B cell (primary cell): Measurements from ENCODE around the gene CD33. TPM values are rescaled to one million over a fixed set of nuclear protein-coding genes. Genes with fewer than 3 reads are reported as not detected.

Experiments used
- ATAC-seq: fragments of 200-7000 bp; cut with Tn5 transposase; one replicate; pipeline ENCODE4 v1.10.0; 2021; ENCODE audit warnings: low read depth, mild to moderate bottlenecking, moderate number of reproducible peaks, moderate library complexity
- CTCF ChIA-PET: fragments of 350-600 bp; sonication (Branson Sonifier 250); formaldehyde crosslinking; loops from one replicate; lab custom pipeline; 2021; ENCODE audit warnings: antibody characterized with exemption, inconsistent platforms; lab: Charles Lee
- POLR2A ChIA-PET: fragments of 350-600 bp; sonication (Branson Sonifier 250); formaldehyde crosslinking; loops from one replicate; lab custom pipeline; 2021; ENCODE audit warnings: antibody characterized with exemption; lab: Charles Lee
- DNase-seq: peaks from one replicate; pipeline ENCODE4 v3.0.0; 2013
- H2AFZ ChIP-seq: 2 replicates; pipeline ENCODE4 v1.6.1; 2012; ENCODE audit warnings: mild to moderate bottlenecking, low read depth, low read length; ENCODE audit not compliant: insufficient read depth, poor library complexity, severe bottlenecking
- H3K27ac ChIP-seq, 2 donors: 1 replicate in 1 of 2; 2 replicates in 1 of 2; pipeline ENCODE4 v1.5.1; 2012 to 2013; ENCODE audit warnings: low read length in 2 of 2, mild to moderate bottlenecking in 2 of 2, moderate library complexity in 1 of 2
- H3K27me3 ChIP-seq, 4 experiments: fragments of 200-600 bp in 1 of 4; sonication (generic) in 1 of 4; replicated peaks in 1 of 4; 1 replicate in 2 of 4; 2 replicates in 2 of 4; pipeline versions ENCODE4 v1.6.1 to v1.7.0; 2013 to 2016; ENCODE audit warnings: low read length in 3 of 4, mild to moderate bottlenecking in 2 of 4, mixed read lengths in 1 of 4, moderate library complexity in 1 of 4; ENCODE audit not compliant: insufficient read depth in 4 of 4, control insufficient read depth in 3 of 4; ENCODE audit errors: control extremely low read depth in 1 of 4
- H3K36me3 ChIP-seq, 2 experiments: replicated peaks in 1 of 2; 1 replicate in 1 of 2; 2 replicates in 1 of 2; pipeline versions ENCODE4 v1.6.1 to v1.7.1; 2013; ENCODE audit warnings: low read length in 1 of 2; ENCODE audit not compliant: insufficient read depth in 2 of 2, control insufficient read depth in 1 of 2; ENCODE audit errors: control extremely low read depth in 1 of 2, extremely low read depth in 1 of 2
- H3K4me1 ChIP-seq, 2 donors: fragments of 200-600 bp in 1 of 2; sonication (generic) in 1 of 2; 1 replicate in 1 of 2; 2 replicates in 1 of 2; pipeline versions ENCODE4 v1.5.1 to v1.6.1; 2013 to 2017; ENCODE audit warnings: low read length in 2 of 2; ENCODE audit not compliant: control insufficient read depth in 2 of 2, insufficient read depth in 2 of 2
- H3K4me2 ChIP-seq: replicated peaks from 2 replicates; pipeline ENCODE3; 2012; ENCODE audit warnings: mild to moderate bottlenecking, low read depth, low read length; ENCODE audit not compliant: poor library complexity, severe bottlenecking
- H3K4me3 ChIP-seq, 5 experiments: fragments of 200-600 bp in 1 of 5; sonication (generic) in 1 of 5; 1 replicate in 3 of 5; 2 replicates in 2 of 5; pipeline versions ENCODE4 v1.5.1 to v1.7.0; 2011 to 2016; ENCODE audit warnings: low read length in 4 of 5, mild to moderate bottlenecking in 4 of 5, low read depth in 2 of 5, control low read depth in 1 of 5, moderate library complexity in 1 of 5; ENCODE audit not compliant: insufficient read depth in 1 of 5; ENCODE audit errors: control extremely low read depth in 1 of 5, extremely low read depth in 1 of 5
- H3K79me2 ChIP-seq: fragments of 200-600 bp; sonication (generic); one replicate; pipeline ENCODE4 v1.6.0; 2016; ENCODE audit warnings: low read length; ENCODE audit not compliant: control insufficient read depth, insufficient read depth
- H3K9ac ChIP-seq: fragments of 200-600 bp; sonication (generic); 2 replicates; pipeline ENCODE4 v1.6.1; 2017; ENCODE audit warnings: mild to moderate bottlenecking, low read length, moderate library complexity
- H3K9me3 ChIP-seq, 3 donors: one replicate each; pipeline versions ENCODE4 v1.6.1 to v1.7.1; 2013; ENCODE audit warnings: low read length in 2 of 3; ENCODE audit not compliant: control insufficient read depth in 2 of 3, insufficient read depth in 1 of 3; ENCODE audit errors: control extremely low read depth in 1 of 3
- H4K20me1 ChIP-seq: 2 replicates; pipeline ENCODE4 v1.6.0; 2012; ENCODE audit warnings: mild to moderate bottlenecking, low read length; ENCODE audit not compliant: insufficient read depth, control insufficient read depth, poor library complexity, severe bottlenecking
- H3K27ac Mint-ChIP-seq: one replicate; pipeline ENCODE4 v1.8.0; 2021; ENCODE audit warnings: mixed read lengths
- H3K27me3 Mint-ChIP-seq: one replicate; pipeline ENCODE4 v1.8.0; 2021; ENCODE audit warnings: mixed read lengths
- H3K4me1 Mint-ChIP-seq: one replicate; pipeline ENCODE4 v1.8.0; 2021; ENCODE audit warnings: mixed read lengths
- H3K4me3 Mint-ChIP-seq: one replicate; pipeline ENCODE4 v1.8.0; 2021; ENCODE audit warnings: mixed read lengths
- H3K9me3 Mint-ChIP-seq: one replicate; pipeline ENCODE4 v1.8.0; 2022; ENCODE audit warnings: mixed read lengths; ENCODE audit not compliant: insufficient read depth
- EZH2 ChIP-seq: IDR thresholded peaks from 2 replicates; pipeline ENCODE4 v1.6.1; 2012; ENCODE audit warnings: borderline replicate concordance, low read depth, mild to moderate bottlenecking, moderate library complexity, low read length; ENCODE audit not compliant: insufficient read depth, poor library complexity, severe bottlenecking
- WGBS: methylation state at CpG from one replicate; pipeline ENCODE4 v1.1.5; 2013; ENCODE audit warnings: missing lambda C conversion rate; ENCODE audit not compliant: insufficient coverage; 5-methylcytosine and 5-hydroxymethylcytosine counted together
- intact Hi-C: fragments of 100-400 bp; cut with micrococcal nuclease; formaldehyde crosslinking; loops from one replicate; pipeline ENCODE4 v1.10.0; 2022
- polyA plus RNA-seq: library from polyadenylated mRNA; depleted of rRNA; stranded (reverse); fragments of >200 nt; gene quantifications from 2 replicates; pipeline ENCODE4 v1.2.3, GENCODE V29; 2012
- total RNA-seq, 2 donors: library from RNA; stranded (reverse); fragments of 120-200 nt in 1 of 2; gene quantifications; 1 replicate in 1 of 2; 2 replicates in 1 of 2; pipeline versions ENCODE4 v1.2.3 to v1.2.4, GENCODE V29; 2013 to 2022
- TF ChIP-seq, protein P1 (sequence below): fragments of 200-600 bp; IDR thresholded peaks from one replicate; pipeline ENCODE4 v1.8.0; 2022; ENCODE audit warnings: antibody characterized with exemption, mild to moderate bottlenecking

CD33 gene
- total and polyA plus RNA-seq, 2 donors (not counting 1 experiment from before 2014, with no cell fraction given): 1.3 TPM; not detected in 1

DNA sequence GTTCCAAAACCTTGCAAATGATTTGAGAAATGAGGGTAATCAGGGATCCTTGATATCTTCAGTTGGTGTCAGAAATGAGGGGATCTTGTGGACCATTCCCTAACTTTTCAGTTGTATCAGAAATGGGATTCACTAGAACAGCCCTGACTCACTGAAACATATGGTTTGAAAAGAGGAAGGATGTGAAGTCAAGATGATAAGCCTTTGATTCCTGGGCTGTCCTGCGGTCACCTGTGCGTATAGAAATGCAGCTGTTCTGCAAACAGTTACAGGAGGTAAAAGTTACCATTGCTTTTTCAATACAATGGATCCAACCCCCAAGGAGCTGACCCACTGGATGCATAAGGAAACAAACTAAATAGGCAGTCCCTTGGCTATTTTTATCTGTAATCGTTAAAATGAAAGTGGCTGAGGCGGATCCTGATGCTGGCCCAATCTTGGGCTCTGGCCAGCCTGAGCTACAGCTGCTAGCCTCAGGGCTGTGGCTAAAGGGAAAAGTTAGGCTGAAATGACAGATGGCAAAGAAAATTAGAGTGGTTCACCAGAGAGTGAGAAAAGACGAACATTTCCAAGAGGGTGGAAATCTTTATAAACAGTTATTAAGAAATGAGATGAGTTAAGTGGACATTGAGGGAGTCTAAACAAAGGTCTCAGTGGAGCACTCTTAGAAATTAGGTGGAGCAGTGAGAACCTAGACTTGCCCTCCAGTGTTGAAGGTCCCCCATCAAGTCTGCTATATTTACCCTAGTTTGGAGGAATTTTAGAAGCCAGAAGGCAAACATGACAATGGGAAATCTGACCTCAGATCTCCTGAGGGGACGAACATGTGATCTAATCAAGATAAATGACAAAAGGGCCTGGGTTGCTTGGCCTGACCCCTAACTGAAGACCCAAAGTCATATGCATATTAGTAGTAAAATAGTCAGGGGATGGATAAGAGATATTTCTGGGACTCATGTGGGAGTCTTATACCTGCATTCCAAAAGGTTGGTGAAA is 33.6 kb downstream of the CD33 start:
- H4K20me1 ChIP-seq: no peaks in the 10 kb centered on the region
- H3K4me1 ChIP-seq: peaks cover 0 to 3% of the 10 kb centered on the region in 2 donors
- H3K4me2 ChIP-seq: no peak overlapping the region
- ATAC-seq (no peak), DNase-seq (no peak)
- no peak overlapping the region for H3K9ac ChIP-seq
- TF ChIP-seq, protein P1, sequence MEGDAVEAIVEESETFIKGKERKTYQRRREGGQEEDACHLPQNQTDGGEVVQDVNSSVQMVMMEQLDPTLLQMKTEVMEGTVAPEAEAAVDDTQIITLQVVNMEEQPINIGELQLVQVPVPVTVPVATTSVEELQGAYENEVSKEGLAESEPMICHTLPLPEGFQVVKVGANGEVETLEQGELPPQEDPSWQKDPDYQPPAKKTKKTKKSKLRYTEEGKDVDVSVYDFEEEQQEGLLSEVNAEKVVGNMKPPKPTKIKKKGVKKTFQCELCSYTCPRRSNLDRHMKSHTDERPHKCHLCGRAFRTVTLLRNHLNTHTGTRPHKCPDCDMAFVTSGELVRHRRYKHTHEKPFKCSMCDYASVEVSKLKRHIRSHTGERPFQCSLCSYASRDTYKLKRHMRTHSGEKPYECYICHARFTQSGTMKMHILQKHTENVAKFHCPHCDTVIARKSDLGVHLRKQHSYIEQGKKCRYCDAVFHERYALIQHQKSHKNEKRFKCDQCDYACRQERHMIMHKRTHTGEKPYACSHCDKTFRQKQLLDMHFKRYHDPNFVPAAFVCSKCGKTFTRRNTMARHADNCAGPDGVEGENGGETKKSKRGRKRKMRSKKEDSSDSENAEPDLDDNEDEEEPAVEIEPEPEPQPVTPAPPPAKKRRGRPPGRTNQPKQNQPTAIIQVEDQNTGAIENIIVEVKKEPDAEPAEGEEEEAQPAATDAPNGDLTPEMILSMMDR: no peak
- TF ChIP-seq EZH2: no peak
- H3K9me3 Mint-ChIP-seq: no peaks in the 10 kb centered on the region
- no peaks in the 10 kb centered on the region for H3K9me3 ChIP-seq
- H3K4me3 Mint-ChIP-seq: no peak overlapping the region
- peaks cover 0 to 11% (median 0%) of the 10 kb centered on the region in 4 experiments for H3K27me3 ChIP-seq
- no peak overlapping the region for H3K4me3 ChIP-seq
- intact Hi-C loops: no loop called here
- H3K27ac ChIP-seq: no peak overlapping the region
- POLR2A ChIA-PET: no interaction called here
- WGBS: 8% methylated on average over 4 of the region's 6 CpGs
- peaks cover 28% of the 10 kb centered on the region for H3K27me3 Mint-ChIP-seq
- peaks cover 6% of the 10 kb centered on the region for H3K4me1 Mint-ChIP-seq
- H3K79me2 ChIP-seq: no peaks in the 10 kb centered on the region
- CTCF ChIA-PET: no interaction called here
- no peaks in the 10 kb centered on the region for H3K36me3 ChIP-seq
- H2AFZ ChIP-seq: peak overlapping the region; percentile 6
- no peak overlapping the region for H3K27ac Mint-ChIP-seq
